Skeletal muscle tissue (tissue), 4 donors: ENCODE results near the gene NOC2L. TPM values are rescaled to one million over a fixed set of nuclear protein-coding genes. Genes with fewer than 3 reads are reported as not detected.

ENCODE experiments used
- H3K27ac ChIP-seq: one replicate; pipeline ENCODE4 v1.7.0; 2013; ENCODE audit warnings: mild to moderate bottlenecking, low read depth, low read length, inconsistent platforms
- H3K27me3 ChIP-seq, 3 donors: one replicate each; pipeline ENCODE4 v1.7.0; 2013; ENCODE audit warnings: low read length in 3 of 3; ENCODE audit not compliant: control insufficient read depth in 3 of 3, insufficient read depth in 3 of 3
- H3K36me3 ChIP-seq, 3 donors: one replicate each; pipeline ENCODE4 v1.7.0; 2013; ENCODE audit warnings: low read length in 3 of 3; ENCODE audit not compliant: control insufficient read depth in 3 of 3, insufficient read depth in 3 of 3
- H3K4me1 ChIP-seq, 3 donors: one replicate each; pipeline ENCODE4 v1.7.0; 2013; ENCODE audit warnings: low read length in 3 of 3, mild to moderate bottlenecking in 3 of 3; ENCODE audit not compliant: control insufficient read depth in 3 of 3, insufficient read depth in 3 of 3
- H3K4me3 ChIP-seq, 3 donors: one replicate each; pipeline ENCODE4 v1.7.0; 2013; ENCODE audit warnings: low read length in 3 of 3
- H3K9ac ChIP-seq, 3 donors: one replicate each; pipeline ENCODE4 v1.7.0; 2013; ENCODE audit warnings: low read length in 3 of 3, mild to moderate bottlenecking in 3 of 3, moderate library complexity in 2 of 3, low read depth in 1 of 3
- H3K9me3 ChIP-seq, 3 donors: one replicate each; pipeline ENCODE4 v1.7.0; 2013; ENCODE audit warnings: low read length in 3 of 3; ENCODE audit not compliant: control insufficient read depth in 3 of 3
- total RNA-seq: library from RNA; depleted of rRNA; stranded (reverse); fragments of >200 nt; gene quantifications from one replicate; pipeline ENCODE4 v1.2.3, GENCODE V29; 2014
- donor health status: Osteomylitis.

The NOC2L gene
- total RNA-seq, 1 donor from 2014 or later: 47.0 TPM

- Histone ChIP-seq H3K4me1 (peaks cover 17 to 20% (median 18%) of the 10 kb centered on the region in 3 donors), H3K36me3 (no peaks in the 10 kb centered on the region), H3K4me3 (no peak overlapping the region), H3K9ac (no peak overlapping the region), H3K9me3 (no peaks in the 10 kb centered on the region), H3K27ac (no peak overlapping the region), H3K27me3 (peaks cover 68 to 92% (median 92%) of the 10 kb centered on the region in 3 donors)
Observed at GRCh38 chr1:917076-917459, 42.0 kb downstream of the NOC2L start.

- no peaks in the 10 kb centered on the region for H3K36me3 ChIP-seq
- no peak overlapping the region for H3K9ac ChIP-seq
- no peaks in the 10 kb centered on the region for H3K9me3 ChIP-seq
- H3K4me3 ChIP-seq: no peak overlapping the region
- H3K27ac ChIP-seq: no peak overlapping the region
- H3K4me1 ChIP-seq: peaks cover 15 to 16% (median 16%) of the 10 kb centered on the region in 3 donors
- H3K27me3 ChIP-seq: peaks cover 67 to 94% (median 91%) of the 10 kb centered on the region in 3 donors
Observed at GRCh38 chr1:916173-917075, 42.6 kb downstream of the NOC2L start.

GRCh38 chr1:915295-916172 is 43.5 kb downstream of the NOC2L start:
- Histone ChIP-seq H3K4me3 (no peak overlapping the region), H3K9me3 (no peaks in the 10 kb centered on the region), H3K27me3 (peaks cover 71 to 95% (median 94%) of the 10 kb centered on the region in 3 donors), H3K27ac (no peak overlapping the region), H3K9ac (no peak overlapping the region), H3K36me3 (no peaks in the 10 kb centered on the region), H3K4me1 (peaks cover 6 to 8% (median 7%) of the 10 kb centered on the region in 3 donors)

GRCh38 chr1:914891-915280 is 44.2 kb downstream of the NOC2L start:
- Histone ChIP-seq H3K36me3 (no peaks in the 10 kb centered on the region), H3K4me1 (peaks cover 0 to 1% (median under 1%) of the 10 kb centered on the region in 3 donors), H3K27me3 (peaks cover 67 to 92% (median 91%) of the 10 kb centered on the region in 3 donors), H3K9ac (no peak overlapping the region), H3K9me3 (no peaks in the 10 kb centered on the region), H3K4me3 (no peak overlapping the region), H3K27ac (no peak overlapping the region)

- Histone ChIP-seq H3K27ac (no peak overlapping the region), H3K4me3 (no peak overlapping the region), H3K27me3 (peaks cover 63 to 86% (median 85%) of the 10 kb centered on the region in 3 donors), H3K36me3 (no peaks in the 10 kb centered on the region), H3K9ac (no peak overlapping the region), H3K9me3 (no peaks in the 10 kb centered on the region), H3K4me1 (no peaks in the 10 kb centered on the region)
Observed at GRCh38 chr1:914131-914890, 44.7 kb downstream of the NOC2L start.

- Histone ChIP-seq H3K27me3 (peaks cover 57 to 80% (median 78%) of the 10 kb centered on the region in 3 donors), H3K36me3 (no peaks in the 10 kb centered on the region), H3K4me3 (no peak overlapping the region), H3K27ac (no peak overlapping the region), H3K9ac (no peak overlapping the region), H3K4me1 (no peaks in the 10 kb centered on the region), H3K9me3 (no peaks in the 10 kb centered on the region)
Observed at GRCh38 chr1:913491-914130, 45.4 kb downstream of the NOC2L start.

- Histone ChIP-seq H3K9ac (no peak overlapping the region), H3K4me3 (no peak overlapping the region), H3K9me3 (no peaks in the 10 kb centered on the region), H3K4me1 (no peaks in the 10 kb centered on the region), H3K27me3 (peaks cover 52 to 77% (median 73%) of the 10 kb centered on the region in 3 donors), H3K36me3 (no peaks in the 10 kb centered on the region), H3K27ac (no peak overlapping the region)
Observed at GRCh38 chr1:912740-913301, 46.2 kb downstream of the NOC2L start.

- peaks cover 52 to 75% (median 69%) of the 10 kb centered on the region in 3 donors for H3K27me3 ChIP-seq
- no peaks in the 10 kb centered on the region for H3K36me3 ChIP-seq
- no peak overlapping the region for H3K9ac ChIP-seq
- H3K9me3 ChIP-seq: no peaks in the 10 kb centered on the region
- no peaks in the 10 kb centered on the region for H3K4me1 ChIP-seq
- H3K4me3 ChIP-seq: no peak overlapping the region
- no peak overlapping the region for H3K27ac ChIP-seq
Observed at GRCh38 chr1:911875-912739, 46.9 kb downstream of the NOC2L start.
